Measurements from ENCODE around the gene MGMT. TPM values are rescaled to one million over a fixed set of nuclear protein-coding genes. Genes with fewer than 3 reads are reported as not detected.

The MGMT gene
- total RNA-seq, 2 experiments from 2014 or later, result 9.0 to 9.6 TPM

DNA sequence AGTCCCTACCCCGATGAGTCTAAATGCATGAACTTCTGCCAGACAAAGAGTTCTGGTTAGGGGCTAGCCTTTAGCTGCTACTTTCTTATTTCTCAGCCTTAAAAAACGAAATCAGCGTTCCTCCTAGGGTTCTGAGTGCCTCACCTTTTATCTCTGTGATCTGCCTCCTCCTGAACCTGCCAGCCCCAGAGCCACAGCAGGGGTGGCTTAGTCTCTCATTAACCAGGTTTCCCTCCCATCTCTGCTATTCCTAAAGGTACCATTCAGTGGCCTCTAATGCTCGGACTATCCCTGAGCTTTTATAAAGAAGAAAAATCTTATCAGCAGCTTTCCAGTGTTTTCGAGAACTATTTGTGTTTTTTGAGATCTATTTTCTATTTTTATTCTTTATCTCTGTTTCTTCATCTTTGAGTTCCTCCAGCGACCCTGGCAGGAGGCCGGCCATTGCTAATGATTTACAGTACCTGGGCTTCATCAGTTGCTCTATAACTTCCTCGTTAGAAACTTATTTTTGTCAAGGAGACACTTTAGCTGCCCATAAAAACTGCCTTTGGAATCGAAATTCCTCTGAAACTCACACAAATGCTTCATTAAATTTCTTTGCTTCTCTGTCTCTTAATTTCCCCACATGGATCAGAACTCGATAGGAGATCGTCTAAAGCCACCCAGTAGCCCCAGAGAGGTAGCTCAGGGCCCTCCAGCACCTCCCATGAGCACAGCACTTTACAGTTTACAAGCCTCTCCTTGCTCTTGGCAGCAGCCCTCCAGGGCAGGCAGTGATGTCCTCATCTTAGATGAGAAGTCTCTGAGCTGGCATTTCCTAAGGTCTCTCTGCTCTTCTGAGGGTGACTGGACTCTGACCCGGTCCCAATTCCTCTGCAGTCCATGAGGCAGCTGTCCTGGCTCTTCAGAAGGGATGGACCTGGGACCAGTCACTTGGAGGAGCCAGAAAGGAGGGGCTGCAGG lies 347.9 kb downstream of the MGMT start:
- Histone ChIP-seq H3K4me1 (ENCODE audit: insufficient read depth, low read length) (no peaks in the 10 kb centered on the region), H3K36me3 (ENCODE audit: insufficient read depth, low read length) (no peaks in the 10 kb centered on the region), H3K9me3 (ENCODE audit: control insufficient read depth in 1 of 2, insufficient read depth in 1 of 2, low read length in 2 of 2) (peaks cover 0 to 37% of the 10 kb centered on the region in 2 experiments), H3K27ac (ENCODE audit: low read depth in 1 of 2, low read length in 2 of 2) (no peak overlapping the region), H3K4me3 (ENCODE audit: low read length) (no peak overlapping the region), H3K27me3 (ENCODE audit: control insufficient read depth in 1 of 2, insufficient read depth in 2 of 2, low read length in 2 of 2) (peaks cover 0 to 5% of the 10 kb centered on the region in 2 experiments)
- H3K36me3 Mint-ChIP-seq (ENCODE audit: low read depth), result no peaks in the 10 kb centered on the region
- ChIA-PET POLR2A (no interaction called here), CTCF (no interaction called here)
- H3K9me3 Mint-ChIP-seq, result no peaks in the 10 kb centered on the region
- intact Hi-C loops (cut with DNase I, micrococcal nuclease), result no loop called here
- DNase-seq (no peak), ATAC-seq (ENCODE audit: poor library complexity) (no peak)
- H3K27ac Mint-ChIP-seq, result no peak overlapping the region
- H3K4me3 Mint-ChIP-seq, result no peak overlapping the region
- no peaks in the 10 kb centered on the region for H3K4me1 Mint-ChIP-seq (ENCODE audit: low read depth)
- TF ChIP-seq, protein P1, sequence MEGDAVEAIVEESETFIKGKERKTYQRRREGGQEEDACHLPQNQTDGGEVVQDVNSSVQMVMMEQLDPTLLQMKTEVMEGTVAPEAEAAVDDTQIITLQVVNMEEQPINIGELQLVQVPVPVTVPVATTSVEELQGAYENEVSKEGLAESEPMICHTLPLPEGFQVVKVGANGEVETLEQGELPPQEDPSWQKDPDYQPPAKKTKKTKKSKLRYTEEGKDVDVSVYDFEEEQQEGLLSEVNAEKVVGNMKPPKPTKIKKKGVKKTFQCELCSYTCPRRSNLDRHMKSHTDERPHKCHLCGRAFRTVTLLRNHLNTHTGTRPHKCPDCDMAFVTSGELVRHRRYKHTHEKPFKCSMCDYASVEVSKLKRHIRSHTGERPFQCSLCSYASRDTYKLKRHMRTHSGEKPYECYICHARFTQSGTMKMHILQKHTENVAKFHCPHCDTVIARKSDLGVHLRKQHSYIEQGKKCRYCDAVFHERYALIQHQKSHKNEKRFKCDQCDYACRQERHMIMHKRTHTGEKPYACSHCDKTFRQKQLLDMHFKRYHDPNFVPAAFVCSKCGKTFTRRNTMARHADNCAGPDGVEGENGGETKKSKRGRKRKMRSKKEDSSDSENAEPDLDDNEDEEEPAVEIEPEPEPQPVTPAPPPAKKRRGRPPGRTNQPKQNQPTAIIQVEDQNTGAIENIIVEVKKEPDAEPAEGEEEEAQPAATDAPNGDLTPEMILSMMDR (IDR thresholded peaks at IDR 0.05), result no peak
- H3K27me3 Mint-ChIP-seq, result peaks cover 9% of the 10 kb centered on the region

DNA sequence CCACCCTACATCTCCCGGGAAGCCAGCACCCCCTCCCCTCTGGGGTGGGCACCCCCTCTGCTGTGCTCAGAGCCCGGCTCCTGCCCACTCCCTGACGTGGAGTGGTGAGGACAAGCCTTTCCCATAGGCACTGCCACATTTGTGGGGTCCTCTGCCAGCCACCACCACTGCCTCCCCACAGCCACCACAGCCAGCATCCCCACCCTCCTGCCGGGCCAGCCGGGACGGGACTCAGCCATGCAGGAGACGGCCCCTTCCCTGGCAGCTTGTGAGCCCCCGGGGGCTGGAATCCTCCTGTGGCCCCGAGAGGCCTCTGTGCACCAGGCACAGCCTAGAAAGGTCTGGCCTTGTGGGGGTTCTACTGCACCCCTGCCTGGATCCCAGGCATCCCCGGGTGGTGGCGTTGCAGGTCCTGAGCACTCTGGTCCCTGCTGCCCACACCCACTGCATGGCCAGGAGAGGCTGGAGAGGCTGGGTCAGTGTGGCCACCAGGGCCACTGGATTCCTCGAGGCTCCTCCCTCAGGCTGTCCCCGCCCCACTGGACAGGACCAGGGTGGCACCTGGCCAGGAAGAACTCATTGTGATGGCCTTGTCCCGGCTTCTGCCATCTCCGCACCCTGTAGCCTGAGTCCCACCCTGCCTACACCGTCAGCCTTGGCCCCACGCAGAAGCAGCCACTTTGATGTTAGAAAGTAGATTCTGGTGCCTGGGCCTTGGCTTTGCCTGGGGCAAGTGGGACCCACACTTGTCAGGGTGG lies 349.0 kb downstream of the MGMT start:
- H3K27me3 Mint-ChIP-seq, result peaks cover 9% of the 10 kb centered on the region
- H3K27ac ChIP-seq (ENCODE audit: low read depth in 1 of 2, low read length in 2 of 2), result no peak overlapping the region
- H3K36me3 Mint-ChIP-seq (ENCODE audit: low read depth), result no peaks in the 10 kb centered on the region
- TF ChIP-seq, protein P1 (IDR thresholded peaks at IDR 0.05), result no peak
- intact Hi-C loops (cut with DNase I, micrococcal nuclease), result no loop called here
- POLR2A ChIA-PET, result no interaction called here
- no peak for ATAC-seq (ENCODE audit: poor library complexity)
- H3K4me1 Mint-ChIP-seq (ENCODE audit: low read depth), result no peaks in the 10 kb centered on the region
- DNase-seq, result no peak
- peaks cover 0 to 5% of the 10 kb centered on the region in 2 experiments for H3K27me3 ChIP-seq (ENCODE audit: control insufficient read depth in 1 of 2, insufficient read depth in 2 of 2, low read length in 2 of 2)
- H3K27ac Mint-ChIP-seq, result no peak overlapping the region
- H3K9me3 Mint-ChIP-seq, result no peaks in the 10 kb centered on the region
- H3K4me3 ChIP-seq (ENCODE audit: low read length), result no peak overlapping the region
- no peak overlapping the region for H3K4me3 Mint-ChIP-seq
- H3K36me3 ChIP-seq (ENCODE audit: insufficient read depth, low read length), result no peaks in the 10 kb centered on the region
- peaks cover 0 to 29% of the 10 kb centered on the region in 2 experiments for H3K9me3 ChIP-seq (ENCODE audit: control insufficient read depth in 1 of 2, insufficient read depth in 1 of 2, low read length in 2 of 2)
- CTCF ChIA-PET, result no interaction called here
- H3K4me1 ChIP-seq (ENCODE audit: insufficient read depth, low read length), result no peaks in the 10 kb centered on the region

DNA sequence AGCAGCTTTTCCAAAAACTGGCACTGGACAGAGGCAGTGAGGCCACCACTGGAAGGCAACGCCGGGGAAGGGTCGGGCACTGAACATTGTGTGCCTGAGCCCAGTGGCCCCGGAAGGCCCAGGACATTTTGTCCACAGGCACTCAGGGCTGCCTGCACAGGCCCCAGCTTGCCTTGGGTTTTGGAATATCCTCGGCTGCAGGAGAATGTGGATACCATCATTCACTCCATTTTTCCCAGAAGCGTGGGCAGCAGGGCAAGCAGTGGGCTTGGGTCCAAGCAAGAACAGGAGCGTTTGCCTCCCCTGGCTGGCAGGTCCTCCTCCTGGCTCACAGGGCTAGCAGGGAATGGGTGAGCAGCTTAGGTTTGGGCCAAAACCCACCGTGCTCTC lies 349.6 kb downstream of the MGMT start:
- Histone ChIP-seq H3K4me1 (ENCODE audit: insufficient read depth, low read length) (no peaks in the 10 kb centered on the region), H3K27ac (ENCODE audit: low read depth in 1 of 2, low read length in 2 of 2) (no peak overlapping the region), H3K4me3 (ENCODE audit: low read length) (no peak overlapping the region), H3K27me3 (ENCODE audit: control insufficient read depth in 1 of 2, insufficient read depth in 2 of 2, low read length in 2 of 2) (peaks cover 0 to 5% of the 10 kb centered on the region in 2 experiments), H3K9me3 (ENCODE audit: control insufficient read depth in 1 of 2, insufficient read depth in 1 of 2, low read length in 2 of 2) (peaks cover 0 to 25% of the 10 kb centered on the region in 2 experiments), H3K36me3 (ENCODE audit: insufficient read depth, low read length) (no peaks in the 10 kb centered on the region)
- H3K4me1 Mint-ChIP-seq (ENCODE audit: low read depth), result no peaks in the 10 kb centered on the region
- no peaks in the 10 kb centered on the region for H3K36me3 Mint-ChIP-seq (ENCODE audit: low read depth)
- H3K9me3 Mint-ChIP-seq, result no peaks in the 10 kb centered on the region
- ChIA-PET POLR2A (no interaction called here), CTCF (no interaction called here)
- H3K27ac Mint-ChIP-seq, result no peak overlapping the region
- DNase-seq, result no peak
- H3K27me3 Mint-ChIP-seq, result peaks cover 9% of the 10 kb centered on the region
- ATAC-seq (ENCODE audit: poor library complexity), result no peak
- H3K4me3 Mint-ChIP-seq, result no peak overlapping the region
- intact Hi-C loops (cut with DNase I, micrococcal nuclease), result no loop called here
- TF ChIP-seq, protein P1 (IDR thresholded peaks at IDR 0.05), result no peak
